ENCODE measurements around the gene IKZF1.

The IKZF1 gene

GRCh38 chr7:50357426-50357825, 52.9 kb downstream of the IKZF1 start:
- DNase-seq = no peak

GRCh38 chr7:50358041-50358705, 53.7 kb downstream of the IKZF1 start:
- DNase-seq = peak; percentile 55

GRCh38 chr7:50358779-50359178, 54.3 kb downstream of the IKZF1 start:
- DNase-seq = no peak

GRCh38 chr7:50359258-50359994, 54.9 kb downstream of the IKZF1 start:
- DNase-seq = no peak

- peak; percentile 79 for DNase-seq
Measured at GRCh38 chr7:50359995-50360925, 55.7 kb downstream of the IKZF1 start.

GRCh38 chr7:50362142-50362541, 57.6 kb downstream of the IKZF1 start:
- no peak for DNase-seq

GRCh38 chr7:50362712-50363282, 58.3 kb downstream of the IKZF1 start:
- DNase-seq = peak; percentile 59

GRCh38 chr7:50363327-50364060, 59.0 kb downstream of the IKZF1 start:
- DNase-seq = no peak

GRCh38 chr7:50364645-50365044, 60.1 kb downstream of the IKZF1 start:
- DNase-seq = no peak

GRCh38 chr7:50366311-50366710, 61.8 kb downstream of the IKZF1 start:
- no peak for DNase-seq

- DNase-seq = no peak
Measured at GRCh38 chr7:50367100-50367499, 62.6 kb downstream of the IKZF1 start.

GRCh38 chr7:50367570-50367969, 63.1 kb downstream of the IKZF1 start:
- no peak for DNase-seq

GRCh38 chr7:50368366-50368765, 63.9 kb downstream of the IKZF1 start:
- no peak for DNase-seq

GRCh38 chr7:50369143-50370026, 64.9 kb downstream of the IKZF1 start:
- DNase-seq = no peak

GRCh38 chr7:50370884-50371283, 66.4 kb downstream of the IKZF1 start:
- no peak for DNase-seq

GRCh38 chr7:50371551-50372021, 67.1 kb downstream of the IKZF1 start:
- no peak for DNase-seq

GRCh38 chr7:50372923-50373322, 68.4 kb downstream of the IKZF1 start:
- no peak for DNase-seq

- no peak for DNase-seq
Measured at GRCh38 chr7:50376056-50376820, 71.7 kb downstream of the IKZF1 start.

- no peak for DNase-seq
Measured at GRCh38 chr7:50377356-50377755, 72.8 kb downstream of the IKZF1 start.

- DNase-seq = no peak
Measured at GRCh38 chr7:50379082-50379481, 74.6 kb downstream of the IKZF1 start.

All from activated T-cell treated with anti-CD3 and anti-CD28 coated beads, Interleukin-2, amount 50 U/mL, for 1 hour (primary cell).